T-helper 22 cell (primary cell): Measurements from ENCODE around the gene INS.

ENCODE experiments used
- DNase-seq: peaks from one replicate; pipeline ENCODE4 v3.0.0-alpha.2; 2020; ENCODE audit warnings: low read depth

The INS gene

DNA sequence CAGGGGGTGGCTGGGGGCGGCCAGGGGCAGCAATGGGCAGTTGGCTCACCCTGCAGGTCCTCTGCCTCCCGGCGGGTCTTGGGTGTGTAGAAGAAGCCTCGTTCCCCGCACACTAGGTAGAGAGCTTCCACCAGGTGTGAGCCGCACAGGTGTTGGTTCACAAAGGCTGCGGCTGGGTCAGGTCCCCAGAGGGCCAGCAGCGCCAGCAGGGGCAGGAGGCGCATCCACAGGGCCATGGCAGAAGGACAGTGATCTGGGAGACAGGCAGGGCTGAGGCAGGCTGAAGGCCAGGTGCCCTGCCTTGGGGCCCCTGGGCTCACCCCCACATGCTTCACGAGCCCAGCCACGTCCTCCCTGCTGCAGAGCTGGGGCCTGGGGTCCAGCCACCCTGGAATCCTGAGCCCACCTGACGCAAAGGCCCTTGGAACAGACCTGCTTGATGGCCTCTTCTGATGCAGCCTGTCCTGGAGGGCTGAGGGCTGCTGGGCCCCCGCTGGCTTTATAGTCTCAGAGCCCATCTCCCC lies at the start of gene INS:
Gene INS (minus strand): TSS at position 474 of the 524 bp plus-strand sequence. CDS start 238 bp downstream, at position 236.
- no peak for DNase-seq

DNA sequence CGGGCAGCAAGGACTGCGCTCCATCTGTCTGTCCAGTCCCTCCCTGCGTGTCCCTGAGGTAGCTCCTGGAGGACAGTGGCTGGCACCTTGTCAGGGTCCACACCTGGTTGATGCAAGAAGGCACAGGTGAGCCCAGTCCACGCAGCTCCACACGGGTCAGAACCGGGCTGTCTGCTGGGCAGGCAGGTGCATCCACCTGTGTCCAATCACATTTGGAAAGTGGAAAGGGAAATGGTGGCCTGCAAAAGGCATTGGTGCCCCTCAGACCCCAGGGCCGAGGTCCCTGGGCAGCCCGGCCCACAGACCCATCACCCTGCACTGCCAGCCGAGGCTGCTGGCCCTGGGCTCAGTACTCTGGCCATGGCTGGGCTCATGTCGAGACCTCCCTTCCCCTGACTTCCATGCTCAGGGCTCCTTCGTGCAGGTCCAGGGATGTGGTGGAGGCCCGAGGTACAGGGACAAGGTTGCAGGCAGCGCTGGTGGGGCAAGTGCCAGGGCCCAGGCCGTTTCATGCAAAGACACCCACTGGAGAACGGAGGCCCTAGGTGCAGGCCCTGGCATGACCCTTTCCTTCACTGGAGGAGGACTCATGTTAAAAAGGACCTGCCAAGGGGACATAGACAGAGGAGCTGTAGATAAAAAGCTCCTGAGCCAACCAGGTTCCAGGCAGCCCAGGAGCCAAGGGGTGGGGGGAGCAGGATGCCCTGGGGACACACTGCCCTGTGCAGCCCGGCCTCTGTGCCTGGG lies 49.5 kb upstream of the INS start:
- no peak for DNase-seq

DNA sequence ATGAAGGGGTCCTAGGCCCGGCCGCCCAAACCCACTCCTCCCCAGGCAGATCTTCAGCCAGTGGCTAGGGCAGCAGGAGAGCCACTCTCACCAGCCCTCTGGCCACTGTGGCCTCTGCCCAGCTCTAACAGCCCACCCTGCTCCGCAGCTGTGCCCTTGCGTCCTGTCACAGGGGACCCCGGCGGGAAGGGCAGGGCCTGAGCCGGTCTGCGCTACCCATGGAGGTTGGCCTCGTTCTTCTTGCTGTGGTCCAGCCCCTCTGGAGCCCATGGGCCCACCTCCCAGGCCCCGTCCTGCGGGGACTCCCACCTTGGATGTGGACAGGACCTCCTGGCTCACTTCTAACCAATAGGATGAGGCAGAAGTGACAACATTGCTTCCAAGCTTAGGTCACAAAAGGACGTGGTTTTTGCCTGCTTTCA lies 48.9 kb upstream of the INS start:
- no peak for DNase-seq

DNA sequence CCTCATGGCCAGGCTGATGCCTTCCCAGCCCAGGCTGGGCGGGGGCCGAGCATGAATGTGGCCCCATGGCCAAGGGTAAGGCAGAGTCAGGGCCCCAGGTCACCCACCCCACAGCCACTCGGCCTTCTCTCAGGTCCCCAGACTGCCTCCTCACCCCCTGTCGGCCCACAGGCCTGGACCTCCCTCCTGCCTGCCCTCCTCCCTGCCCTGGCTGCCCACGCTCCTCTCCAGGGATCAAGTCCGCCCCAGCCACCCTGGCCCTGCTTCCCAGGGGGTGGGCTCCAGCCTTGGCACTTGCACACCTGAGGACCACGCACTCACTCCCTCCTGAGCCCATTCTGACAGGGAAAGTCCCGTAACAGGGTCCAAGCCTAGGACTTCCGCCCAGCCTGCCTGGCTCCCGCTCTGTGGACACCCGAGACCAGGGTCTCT lies 48.4 kb upstream of the INS start:
- DNase-seq = no peak

DNA sequence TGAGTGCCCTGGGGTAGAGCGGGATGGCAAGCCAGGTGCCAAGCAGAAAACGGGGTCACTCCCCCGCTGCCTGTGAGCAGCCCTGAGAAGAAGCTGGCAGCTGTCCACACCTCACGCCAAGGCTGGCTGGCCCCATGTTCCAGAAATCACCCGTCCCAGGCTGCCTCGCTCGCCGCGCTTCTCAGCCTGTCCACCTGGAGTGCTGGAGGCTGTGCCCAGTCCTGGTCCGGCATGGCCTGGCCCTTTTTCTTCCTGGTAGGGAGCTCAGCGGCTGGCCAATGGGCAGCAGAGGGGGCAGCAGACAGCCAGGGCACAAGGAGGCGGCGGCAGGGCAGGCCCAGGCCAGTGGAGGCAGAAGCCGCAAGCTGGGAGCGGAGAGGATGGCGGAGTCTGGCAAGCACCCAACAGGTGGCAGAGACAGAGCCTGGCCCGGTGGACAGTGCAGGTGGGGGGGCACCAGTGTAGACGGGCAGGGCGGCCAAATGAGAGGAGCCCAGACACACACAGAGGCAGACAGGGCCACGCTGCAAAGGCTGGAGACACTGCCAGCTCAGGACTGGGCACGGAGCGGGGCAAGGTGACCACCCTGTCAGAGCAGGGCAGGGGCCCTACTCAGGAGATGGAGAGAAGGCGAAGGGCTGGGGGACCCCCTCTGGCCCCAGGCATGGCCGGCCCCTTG lies 47.8 kb upstream of the INS start:
- no peak for DNase-seq

DNA sequence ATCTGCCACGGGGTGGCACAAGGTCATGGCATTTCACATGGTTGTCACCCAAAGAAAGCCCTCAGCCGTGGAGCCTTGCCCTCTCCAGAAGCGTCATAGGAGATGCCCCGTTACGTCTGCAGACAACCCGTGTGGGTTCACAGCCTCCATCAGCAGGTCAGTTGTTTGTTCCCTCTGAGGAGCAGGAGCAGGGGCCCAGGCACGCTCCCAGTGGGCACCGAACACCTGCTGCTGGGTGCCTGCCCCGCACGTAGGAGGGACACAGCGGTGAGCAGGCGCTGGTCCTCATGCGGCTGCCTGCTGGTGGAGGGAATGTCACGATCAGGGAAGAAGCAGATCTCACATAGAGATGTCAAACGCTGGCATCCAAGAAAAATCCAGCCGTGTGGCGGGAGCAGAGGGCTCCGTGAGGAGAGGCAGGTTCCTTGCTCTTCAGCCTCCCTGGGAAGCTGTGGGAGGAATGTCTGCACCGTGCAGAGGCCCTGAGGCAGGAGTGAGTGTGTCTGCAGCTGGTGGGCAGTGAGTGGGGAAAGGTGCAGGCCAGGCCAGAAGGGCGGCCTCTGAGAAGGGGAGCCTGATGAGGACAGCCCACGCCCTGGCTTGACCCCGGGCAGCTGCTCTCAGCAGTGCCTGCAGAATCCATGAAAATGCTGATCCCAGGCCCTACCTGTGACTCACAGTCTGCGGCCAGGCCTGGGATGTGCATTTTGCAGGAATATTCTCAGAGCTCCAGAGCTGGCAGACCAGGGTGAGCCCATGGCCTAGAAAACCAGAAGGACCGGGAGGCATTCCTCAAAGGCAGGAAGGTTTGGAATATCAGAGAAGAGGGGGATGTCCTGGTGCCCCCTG lies 47.0 kb upstream of the INS start:
- DNase-seq = no peak

DNA sequence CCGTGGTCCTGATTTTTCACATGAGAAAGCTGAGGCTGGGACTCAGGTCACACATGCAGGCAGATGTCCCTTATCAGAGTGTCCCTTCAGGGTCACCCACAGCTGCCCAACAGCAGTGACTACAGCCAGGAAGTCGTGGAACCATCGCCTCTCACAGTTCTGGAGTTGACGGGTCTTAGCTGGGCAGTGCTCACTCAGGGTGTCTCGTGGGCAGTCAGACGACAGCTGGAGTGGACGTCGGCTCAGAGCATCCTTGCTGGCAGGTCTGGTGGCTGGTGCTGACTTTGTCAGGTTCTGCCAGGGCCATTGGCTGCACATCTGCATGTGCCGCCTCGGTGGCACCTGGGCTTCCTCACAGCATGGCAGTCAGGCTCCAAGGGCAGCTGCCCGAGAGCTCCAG lies 46.2 kb upstream of the INS start:
- no peak for DNase-seq

DNA sequence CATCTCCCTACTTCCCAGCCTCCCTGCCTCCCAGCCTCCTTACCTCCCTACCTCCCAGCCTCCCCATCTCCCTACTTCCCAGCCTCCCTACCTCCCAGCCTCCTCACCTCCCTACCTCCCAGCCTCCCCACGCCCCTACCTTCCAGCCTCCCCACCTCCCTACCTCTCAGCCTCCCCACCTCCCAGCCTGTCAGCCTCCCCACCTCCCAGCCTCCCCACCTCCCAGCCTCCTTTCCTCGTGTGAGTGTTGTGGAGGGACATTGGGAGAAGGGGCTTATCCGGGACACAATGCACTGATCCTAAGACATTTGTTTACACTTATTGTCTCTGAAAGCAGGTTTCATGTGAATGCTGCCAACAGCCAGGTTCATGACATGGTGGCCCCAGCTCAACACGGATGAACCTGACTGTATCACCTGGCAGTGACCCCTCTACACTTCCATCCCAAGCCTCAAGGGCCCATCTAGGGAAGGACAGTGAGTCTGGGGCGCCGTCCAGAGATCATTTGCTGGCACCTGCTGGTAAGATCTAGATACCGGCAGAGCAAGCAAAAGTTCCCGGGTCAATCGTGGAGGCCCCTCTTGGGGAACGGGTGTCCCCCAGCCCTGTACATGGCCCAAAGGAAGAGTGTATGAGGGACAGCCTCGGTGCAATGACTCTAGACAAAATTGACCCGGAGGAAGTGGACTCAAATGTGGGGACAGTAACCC lies 45.1 kb upstream of the INS start:
- DNase-seq = no peak

DNA sequence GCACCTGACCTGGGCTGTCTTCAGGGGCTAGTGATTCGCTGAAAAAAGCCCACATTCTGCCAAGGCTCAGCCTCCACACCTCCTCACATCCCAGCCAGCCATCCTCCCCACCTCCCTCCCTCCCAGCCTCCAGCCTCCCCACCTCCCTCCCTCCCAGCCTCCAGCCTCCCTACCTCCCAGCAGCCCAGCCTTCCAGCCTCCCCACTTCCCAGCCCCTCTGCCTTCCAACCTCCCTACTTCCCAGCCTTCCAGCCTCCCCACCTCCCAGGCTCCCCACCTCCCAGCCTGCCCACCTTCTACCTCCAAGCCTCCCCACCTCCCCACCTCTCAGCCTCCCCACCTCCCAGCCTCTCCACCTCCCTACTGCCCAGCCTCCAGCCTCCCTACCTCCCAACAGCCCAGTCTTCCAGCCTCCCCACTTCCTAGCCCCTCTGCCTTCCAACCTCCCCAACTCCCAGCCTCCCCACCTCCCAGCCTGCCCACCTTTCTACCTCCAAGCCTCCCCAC lies 44.3 kb upstream of the INS start:
- DNase-seq = no peak

DNA sequence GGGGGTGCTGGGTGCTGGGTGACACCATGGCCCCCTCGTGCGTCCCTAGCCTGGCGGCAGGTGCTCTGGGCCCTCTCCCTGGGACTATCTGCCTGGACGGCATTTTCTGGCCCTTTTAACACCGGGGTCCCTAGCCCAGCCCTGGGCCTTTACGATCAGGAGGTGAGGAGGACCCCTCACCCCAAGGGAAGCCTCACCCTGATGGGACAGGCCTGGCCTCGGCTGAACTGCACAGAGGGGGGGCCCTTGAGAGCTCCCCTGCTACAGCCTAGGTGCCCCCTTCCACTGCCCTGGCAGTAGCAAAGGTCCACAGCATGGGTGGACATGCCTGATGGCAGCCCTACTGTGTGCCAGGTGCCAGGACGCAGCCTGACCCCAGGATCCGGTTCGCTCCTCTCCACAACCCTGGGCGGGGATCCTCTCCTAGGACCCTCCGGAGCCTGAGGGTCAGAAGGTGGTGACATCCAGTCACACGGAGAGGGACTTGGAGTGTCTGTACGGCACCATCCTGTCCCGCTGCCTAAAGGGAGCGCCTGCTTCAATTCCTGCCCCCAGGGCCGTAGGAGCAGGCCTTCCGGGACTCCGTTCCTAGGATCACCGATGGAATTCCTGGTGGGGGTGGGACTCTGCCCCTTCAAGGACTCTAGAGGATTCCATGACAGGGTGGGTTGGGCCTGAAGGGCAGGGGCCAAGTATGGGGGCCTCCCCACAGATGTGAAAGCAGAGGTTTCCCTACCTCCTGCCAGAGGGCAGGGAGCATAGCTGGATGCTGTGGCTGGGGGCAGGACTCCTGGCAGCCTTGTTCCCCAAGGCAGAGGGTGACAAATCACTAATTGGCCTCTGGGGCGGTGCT lies 43.6 kb upstream of the INS start:
- DNase-seq = no peak

DNA sequence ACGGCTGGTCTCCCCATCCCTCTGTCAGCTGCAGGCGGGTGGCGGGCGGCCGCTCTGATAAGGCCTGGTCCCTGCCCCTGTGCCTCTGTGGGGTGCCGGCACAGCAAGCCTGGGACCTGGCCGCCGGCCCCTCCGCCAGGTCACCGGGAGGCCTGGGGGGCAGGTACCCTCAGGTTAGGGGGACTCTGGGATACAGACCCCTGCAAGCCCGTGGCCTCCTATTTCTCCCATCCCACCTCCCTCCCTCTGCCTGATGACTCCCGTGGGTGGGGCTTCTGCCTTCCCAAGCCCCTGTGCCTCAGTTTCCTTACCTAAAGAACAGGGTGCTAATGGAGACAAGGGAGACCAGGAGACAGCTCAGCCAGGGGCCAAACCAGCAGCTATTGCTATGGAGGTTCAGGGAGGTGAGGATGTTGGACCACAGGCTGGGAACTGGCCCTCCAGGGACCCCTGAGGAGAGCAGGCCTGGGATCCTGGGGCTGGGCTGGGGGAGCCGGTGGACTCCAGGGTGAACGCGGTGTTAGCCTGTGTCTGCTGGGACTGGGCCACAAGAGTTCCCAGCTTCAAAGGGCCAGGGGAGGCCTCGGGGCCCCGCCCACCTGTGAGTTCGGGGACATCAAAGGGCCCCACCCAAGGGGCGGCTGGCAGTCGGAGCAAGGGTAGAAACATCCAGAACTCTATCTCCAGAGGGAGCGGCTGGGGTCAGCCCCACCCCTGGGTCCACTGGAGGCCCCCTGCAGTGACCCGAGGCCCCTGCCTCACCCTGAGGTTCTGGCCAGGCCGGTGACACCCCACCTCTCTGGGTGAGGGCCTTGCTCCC lies 42.6 kb upstream of the INS start:
- no peak for DNase-seq

DNA sequence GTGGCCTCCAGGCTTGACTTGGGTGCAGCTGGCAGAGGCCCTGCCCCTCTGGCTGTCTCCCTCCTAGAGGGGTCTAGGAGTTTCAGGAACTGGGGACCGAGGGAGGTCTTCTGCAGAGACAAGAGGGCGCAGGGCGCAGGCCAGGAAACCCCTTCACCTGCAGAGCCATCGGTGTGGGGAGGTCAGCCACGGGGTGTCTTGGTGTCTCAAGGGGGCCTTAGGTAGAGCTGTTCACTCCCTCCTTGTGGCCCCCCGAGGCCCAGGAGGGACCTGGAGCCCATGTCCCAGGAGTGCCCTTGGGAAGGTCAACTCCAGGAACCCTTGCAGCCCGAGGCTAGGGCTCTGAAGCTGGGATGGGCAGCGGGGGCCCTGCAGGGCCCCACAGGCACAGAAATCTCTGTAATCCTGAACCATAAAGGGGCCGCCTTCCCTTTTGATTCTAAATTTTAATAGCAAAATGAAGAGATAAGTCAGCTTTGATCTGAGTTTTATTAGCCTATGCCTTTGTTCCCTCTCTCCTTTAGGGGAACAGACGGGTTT lies 42.0 kb upstream of the INS start:
- DNase-seq = no peak

DNA sequence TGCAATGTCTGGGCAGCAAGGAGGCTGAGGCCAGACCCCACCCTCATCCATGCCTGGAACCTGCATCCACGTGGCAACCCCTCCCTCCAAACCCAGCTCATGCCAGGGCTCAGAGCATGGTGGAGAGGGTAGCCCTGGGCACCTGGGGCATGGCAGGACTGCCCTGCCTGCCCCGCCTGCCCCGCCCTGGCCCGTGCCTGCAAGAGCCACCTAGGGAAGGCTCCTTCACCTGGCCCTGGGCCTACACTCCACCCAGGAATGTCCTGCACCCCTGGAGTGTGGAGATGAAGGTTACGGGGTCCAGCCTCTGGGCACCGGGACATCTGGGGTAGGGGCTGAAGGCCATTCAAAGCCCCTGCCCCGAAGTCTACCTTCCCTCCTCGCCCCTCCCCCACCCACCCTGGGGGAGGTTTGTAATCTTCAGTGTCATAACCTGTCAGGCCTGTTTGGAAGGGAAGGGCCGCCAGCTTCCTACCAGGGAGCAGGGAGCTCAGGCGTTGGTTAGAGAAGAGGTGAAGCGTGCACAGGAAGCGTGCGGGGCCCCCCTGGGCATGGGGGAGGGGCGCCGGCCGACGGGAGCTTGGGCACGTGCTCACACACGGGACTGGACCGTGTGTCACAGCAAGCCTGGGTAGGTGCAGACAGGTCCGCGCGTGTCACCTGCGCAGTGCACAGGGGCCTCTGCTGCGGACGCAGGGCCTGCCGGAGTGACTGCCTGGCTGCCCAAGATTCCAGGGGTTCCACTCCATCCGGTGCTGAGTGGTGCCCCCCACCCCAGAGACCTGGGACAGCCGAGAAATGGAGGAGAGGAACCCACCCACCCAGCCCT lies 41.3 kb upstream of the INS start:
- no peak for DNase-seq

DNA sequence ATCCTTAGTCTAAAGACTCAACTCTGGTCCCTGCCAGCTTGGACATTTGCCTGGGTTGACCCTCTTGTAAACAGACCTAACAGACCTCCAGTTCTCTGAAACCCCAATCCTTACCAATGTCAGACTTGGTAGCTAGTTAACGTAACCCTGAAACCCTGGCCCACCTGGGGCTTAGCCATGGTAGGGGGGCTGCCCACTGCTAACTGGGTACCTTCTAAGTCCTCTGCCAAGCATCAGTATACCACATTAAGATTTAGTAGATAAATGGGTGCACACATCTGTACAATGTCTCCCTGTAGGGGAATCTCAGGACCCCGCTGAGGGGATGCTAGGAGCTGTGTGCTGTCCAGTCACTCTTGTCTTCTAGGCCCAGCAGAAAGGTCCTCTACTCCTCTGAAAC lies 40.5 kb upstream of the INS start:
- DNase-seq = no peak

DNA sequence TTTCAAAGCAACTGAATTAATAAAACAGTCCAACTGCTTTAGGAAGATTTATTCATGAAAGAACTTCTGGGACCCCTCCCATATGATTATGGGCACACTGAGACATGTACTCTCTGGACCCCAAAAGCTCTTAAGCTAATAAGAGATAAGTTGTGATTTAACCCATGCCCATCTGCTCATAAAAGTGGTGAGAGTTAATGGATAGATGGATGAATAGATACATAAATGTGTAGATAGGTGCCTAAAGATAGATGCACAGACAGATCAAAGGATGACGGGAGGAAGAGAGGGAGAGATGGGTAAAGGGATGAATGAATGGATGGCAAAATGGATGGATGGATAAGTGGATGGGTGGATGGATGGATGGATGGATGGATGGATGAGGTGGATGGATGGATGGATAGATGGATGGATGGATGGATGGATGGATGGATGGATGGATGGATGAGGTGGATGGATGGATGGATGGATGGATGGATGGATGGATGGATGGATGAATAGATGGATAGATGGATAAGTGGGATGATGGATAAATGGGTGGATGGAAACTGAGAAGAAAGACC lies 40.0 kb upstream of the INS start:
- DNase-seq = no peak

DNA sequence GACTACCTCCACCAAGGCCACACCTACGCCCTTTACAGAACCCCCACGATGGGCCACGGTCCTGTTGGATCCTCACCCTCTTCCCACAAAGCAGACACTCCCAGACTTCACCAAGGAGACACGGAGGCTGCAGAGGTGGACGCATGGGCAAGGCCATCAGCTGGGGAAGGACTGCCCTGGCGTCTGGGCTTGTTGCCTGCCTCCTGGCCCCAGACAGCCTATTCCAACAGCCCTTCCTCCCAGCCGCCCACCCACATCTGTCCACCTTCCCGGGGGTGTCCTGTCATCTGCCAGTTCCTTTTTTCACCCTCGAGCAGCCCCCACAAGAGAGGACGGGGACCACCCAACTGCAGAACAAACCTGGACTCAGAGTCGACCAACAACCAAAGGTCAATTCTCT lies 39.5 kb upstream of the INS start:
- no peak for DNase-seq

DNA sequence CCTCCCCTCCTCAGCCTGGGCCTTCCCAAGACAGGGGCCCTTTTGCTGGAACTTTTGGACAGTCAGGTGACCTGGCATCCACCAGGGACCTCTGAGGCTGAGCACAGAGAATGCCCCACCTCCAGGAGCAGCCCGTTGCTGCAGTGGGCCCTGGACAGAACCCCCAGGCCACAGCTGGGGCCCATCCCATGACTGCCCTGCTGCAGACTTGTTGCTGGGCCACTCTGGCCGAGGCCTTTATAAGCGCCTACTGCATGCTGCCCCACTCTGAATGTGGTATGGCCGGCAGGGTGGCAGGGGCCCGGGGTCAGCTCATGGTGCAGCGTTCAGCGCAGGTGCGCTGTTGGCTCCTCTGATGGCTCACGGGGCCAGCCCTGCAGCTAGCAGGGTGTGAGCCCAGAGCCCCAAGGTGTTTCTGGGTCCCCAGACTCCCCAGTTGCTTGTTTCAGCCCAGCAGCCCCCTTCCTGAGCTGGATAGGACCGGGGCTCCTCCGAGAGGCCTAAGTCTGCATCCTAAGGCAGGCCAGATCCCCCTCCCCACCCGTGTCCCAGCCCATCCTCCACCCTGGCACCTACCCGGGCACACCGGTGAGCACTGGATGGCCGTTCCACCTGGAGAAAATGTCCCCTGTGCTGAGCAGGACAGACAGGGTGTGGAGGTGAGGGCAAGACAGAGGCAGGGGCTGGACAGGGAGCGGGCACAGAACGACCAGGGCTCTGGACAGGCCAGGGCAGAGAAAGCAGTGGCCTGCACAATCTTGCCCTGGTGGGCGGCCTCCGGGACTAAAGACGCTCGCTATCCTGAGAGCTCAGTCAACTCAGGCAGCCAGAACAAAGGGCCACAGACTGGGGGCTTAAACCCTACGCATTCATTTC lies 38.7 kb upstream of the INS start:
- DNase-seq = no peak
